GM23248 (cell line): ENCODE results near the gene RPEL1.

Source experiments
- EZH2 ChIP-seq: fragments of 200-600 bp; sonication (generic); IDR thresholded peaks from 2 replicates; pipeline ENCODE4 v1.6.1; 2018; ENCODE audit warnings: antibody characterized with exemption, mild to moderate bottlenecking; ENCODE audit not compliant: insufficient read depth, poor library complexity, severe bottlenecking
- EZH2phosphoT487 ChIP-seq: fragments of 200-600 bp; sonication (generic); IDR thresholded peaks from 2 replicates; pipeline ENCODE4 v1.6.1; 2018; ENCODE audit warnings: antibody characterized with exemption, moderate library complexity, mild to moderate bottlenecking, low read depth; ENCODE audit not compliant: insufficient read depth

- TF ChIP-seq EZH2phosphoT487 (no peak), EZH2 (no peak)
Observed at GRCh38 chr10:103284170-103284569, 38.5 kb downstream of the RPEL1 start.
